GM12878 (cell line): ENCODE data around the gene AFF2. TPM values are rescaled to one million over a fixed set of nuclear protein-coding genes. Genes with fewer than 3 reads are reported as not detected.

Source experiments
- BMI1 ChIP-seq: fragments of 450-650 bp; IDR thresholded peaks from 2 replicates; pipeline ENCODE4 v1.6.1; 2016; ENCODE audit warnings: mild to moderate bottlenecking, moderate library complexity, borderline replicate concordance
- CBX3 ChIP-seq: fragments of 200-600 bp; sonication (generic); IDR thresholded peaks from 2 replicates; pipeline ENCODE4 v1.6.1; 2016; ENCODE audit warnings: low read depth, borderline replicate concordance
- CBX5 ChIP-seq: sonication (generic); IDR thresholded peaks from 2 replicates; pipeline ENCODE4 v1.6.1; 2016; ENCODE audit warnings: low read depth, moderate library complexity, mild to moderate bottlenecking, inconsistent platforms
- CEBPB ChIP-seq, 2 experiments: fragments of 150-350 bp in 1 of 2; IDR thresholded peaks; 2 replicates each; pipeline ENCODE4 v1.6.1; 2012 to 2014; ENCODE audit warnings: low read depth in 2 of 2, low read length in 2 of 2, borderline replicate concordance in 1 of 2, inconsistent platforms in 1 of 2
- E2F4 ChIP-seq: IDR thresholded peaks from 2 replicates; pipeline ENCODE4 v1.6.1; 2012; ENCODE audit warnings: low read depth, low read length, improper control_type of control experiment
- FOXM1 ChIP-seq: IDR thresholded peaks from 2 replicates; pipeline ENCODE4 v1.6.1; 2012; ENCODE audit warnings: low read depth, mild to moderate bottlenecking, inconsistent platforms, low read length, moderate library complexity
- GABPA ChIP-seq: IDR thresholded peaks from 2 replicates; pipeline ENCODE4 v1.6.1; 2014; ENCODE audit warnings: antibody characterized with exemption, low read depth, mild to moderate bottlenecking, inconsistent platforms
- MTA2 ChIP-seq: fragments of 450-650 bp; IDR thresholded peaks from 2 replicates; pipeline ENCODE4 v1.6.1; 2016; ENCODE audit warnings: low read depth, mild to moderate bottlenecking, moderate library complexity
- NFYA ChIP-seq: IDR thresholded peaks from 2 replicates; pipeline ENCODE4 v1.6.1; 2011; ENCODE audit warnings: low read depth, mild to moderate bottlenecking, low read length, improper control_type of control experiment, borderline replicate concordance
- NR2C1 ChIP-seq: fragments of 450-650 bp; IDR thresholded peaks from 2 replicates; pipeline ENCODE4 v1.6.1; 2017; ENCODE audit warnings: antibody characterized with exemption, mild to moderate bottlenecking, moderate library complexity
- PBX3 ChIP-seq: IDR thresholded peaks from 2 replicates; pipeline ENCODE4 v1.6.1; 2011; ENCODE audit warnings: mild to moderate bottlenecking, low read depth, low read length, moderate library complexity; ENCODE audit not compliant: insufficient replicate concordance
- PKNOX1 ChIP-seq: fragments of 450-650 bp; IDR thresholded peaks from 2 replicates; pipeline ENCODE4 v1.6.1; 2016; ENCODE audit warnings: mild to moderate bottlenecking
- RB1 ChIP-seq: fragments of 450-650 bp; formaldehyde crosslinking; IDR thresholded peaks from 2 replicates; pipeline ENCODE4 v1.6.1; 2017; ENCODE audit warnings: mild to moderate bottlenecking, borderline replicate concordance
- RFX5 ChIP-seq: IDR thresholded peaks from 2 replicates; pipeline ENCODE4 v1.6.1; 2011; ENCODE audit warnings: low read depth, low read length, improper control_type of control experiment
- SIN3A ChIP-seq: IDR thresholded peaks from 2 replicates; pipeline ENCODE4 v1.6.1; 2012; ENCODE audit warnings: low read depth, low read length, improper control_type of control experiment
- SPI1 ChIP-seq: IDR thresholded peaks from 2 replicates; pipeline ENCODE4 v1.6.1; 2011; ENCODE audit warnings: low read depth, mild to moderate bottlenecking, low read length, moderate library complexity, borderline replicate concordance; ENCODE audit not compliant: insufficient read depth
- SUPT20H ChIP-seq: IDR thresholded peaks from 2 replicates; pipeline ENCODE4 v1.6.1; 2011; ENCODE audit warnings: low read depth, mild to moderate bottlenecking, low read length, moderate library complexity, borderline replicate concordance; ENCODE audit not compliant: control insufficient read depth
- SUZ12 ChIP-seq: fragments of 200-600 bp; sonication (generic); IDR thresholded peaks from one replicate; pipeline ENCODE4 v1.6.1; 2018; ENCODE audit warnings: antibody characterized with exemption, mild to moderate bottlenecking; ENCODE audit not compliant: unreplicated experiment
- ZNF687 ChIP-seq: fragments of 450-650 bp; IDR thresholded peaks from 2 replicates; pipeline ENCODE4 v1.6.1; 2017; ENCODE audit warnings: mild to moderate bottlenecking, moderate library complexity
- polyA plus RNA-seq, 11 experiments: library from polyadenylated mRNA; depleted of rRNA in 4 of 11; unstranded in 6 of 11; stranded (reverse) in 5 of 11; fragments of >200 nt; fragmentation: Nextera tagmentation in 4 of 11; fragmentation: Illumina TruSeq in 1 of 11; extraction: Ambion mirVana in 4 of 11; extraction: Trizol in 1 of 11; gene quantifications; 1 replicate in 1 of 11; 2 replicates in 10 of 11; pipeline versions ENCODE4 v1.2.1 to v1.2.3, GENCODE V29; 2011 to 2016; ENCODE audit warnings: inconsistent platforms in 2 of 11, missing spikeins in 2 of 11, low read depth in 1 of 11
- total RNA-seq, 4 experiments: library from RNA; depleted of rRNA in 3 of 4; stranded (reverse); fragments of >200 nt in 3 of 4; fragmentation: Illumina TruSeq in 1 of 4; extraction: Trizol in 1 of 4; gene quantifications; 2 replicates each; pipeline versions ENCODE4 v1.2.1 to v1.2.3, GENCODE V29; 2013 to 2021

AFF2 gene
- total and polyA plus RNA-seq, 10 of the 15 experiments (the other 5 are each of a cell fraction or from before 2014, with no cell fraction given) = under 0.01 to 0.03 TPM; not detected in 8

DNA sequence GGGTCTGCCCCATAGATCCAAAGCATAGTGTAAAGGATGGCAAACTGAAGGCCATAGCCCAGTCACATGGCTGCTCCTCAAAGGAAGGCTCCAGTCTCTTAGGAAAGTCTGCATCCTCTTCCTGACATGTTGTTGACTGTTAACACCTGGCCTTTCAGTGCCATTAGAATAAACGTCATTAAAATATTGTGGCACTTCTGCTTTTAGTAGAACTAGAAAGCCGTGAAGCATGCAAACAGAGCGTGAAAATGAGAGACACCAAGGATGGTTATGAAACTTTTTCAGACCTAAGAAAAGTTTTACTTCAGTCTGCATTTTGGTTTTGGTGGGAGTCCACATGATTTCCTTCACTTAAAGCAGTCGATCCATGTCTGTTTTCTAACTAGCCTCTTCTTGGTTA lies 41.1 kb upstream of the AFF2 start (continued):
- no peak for TF ChIP-seq CBX5
- TF ChIP-seq RFX5 = no peak
- no peak for TF ChIP-seq E2F4
- no peak for TF ChIP-seq CBX3
- peak; percentile 36; the same call in 1 of the 2 replicates for TF ChIP-seq MTA2
- 0 out of 2 replicates have a peak, but pooled peaks have one; percentile 26 for TF ChIP-seq BMI1
- TF ChIP-seq GABPA = no peak
- TF ChIP-seq SUZ12 = no peak
- TF ChIP-seq NR2C1 = no peak
- TF ChIP-seq FOXM1 = no peak
- no peak for TF ChIP-seq CEBPB (IDR thresholded peaks at IDR 0.05; ENCODE audit: borderline replicate concordance in 1 of 2, low read depth in 2 of 2, low read length in 2 of 2)
- no peak for TF ChIP-seq RB1
- TF ChIP-seq PBX3 = peak; percentile 43
- TF ChIP-seq SUPT20H = no peak
- no peak for TF ChIP-seq NFYA
- TF ChIP-seq ZNF687 = no peak
- TF ChIP-seq SIN3A = no peak
- TF ChIP-seq SPI1 = peak; percentile 94
- TF ChIP-seq PKNOX1 = peak; percentile 30; the same call in 1 of the 2 replicates
